ENCODE results near the gene MYOM1. TPM values are rescaled to one million over a fixed set of nuclear protein-coding genes. Genes with fewer than 3 reads are reported as not detected.
"Not testable (repeated sequence)": the region's sequence is repeated elsewhere in the genome, so short reads cannot be mapped to it uniquely, and the experiment has no call there.

MYOM1 gene
- total RNA-seq, 4 donors from 2014 or later, result 0.67 to 2.1 (median 1.5) TPM

DNA sequence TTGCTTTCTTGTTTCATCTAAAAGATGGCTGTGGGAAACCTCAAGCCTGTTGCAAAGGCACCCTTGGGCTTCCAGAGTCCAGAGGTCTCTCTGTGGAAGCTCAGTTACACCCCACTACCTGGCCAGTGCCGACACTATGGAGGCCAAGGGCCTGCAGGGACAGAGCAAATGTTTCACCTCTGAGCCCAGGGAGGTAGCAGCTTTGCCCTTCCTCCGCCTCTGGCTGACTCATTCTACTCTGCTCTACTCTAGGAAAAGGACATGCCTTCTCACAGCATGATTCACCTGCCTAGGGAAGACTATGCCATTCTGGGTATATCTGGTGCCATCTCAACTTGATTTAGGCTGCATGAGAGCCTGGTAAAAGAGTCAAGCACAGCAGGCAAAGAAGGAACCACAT lies 12.2 kb downstream of the MYOM1 start:
- DNase-seq (ENCODE audit: low spot score in 2 of 2), result no peak
- WGBS, 2 donors, result 54 to 64% methylated on average over 2 of the region's 2 CpGs
- no peak overlapping the region for H3K4me3 ChIP-seq (ENCODE audit: low read depth, poor library complexity, severe bottlenecking)
- TF ChIP-seq, protein P1, sequence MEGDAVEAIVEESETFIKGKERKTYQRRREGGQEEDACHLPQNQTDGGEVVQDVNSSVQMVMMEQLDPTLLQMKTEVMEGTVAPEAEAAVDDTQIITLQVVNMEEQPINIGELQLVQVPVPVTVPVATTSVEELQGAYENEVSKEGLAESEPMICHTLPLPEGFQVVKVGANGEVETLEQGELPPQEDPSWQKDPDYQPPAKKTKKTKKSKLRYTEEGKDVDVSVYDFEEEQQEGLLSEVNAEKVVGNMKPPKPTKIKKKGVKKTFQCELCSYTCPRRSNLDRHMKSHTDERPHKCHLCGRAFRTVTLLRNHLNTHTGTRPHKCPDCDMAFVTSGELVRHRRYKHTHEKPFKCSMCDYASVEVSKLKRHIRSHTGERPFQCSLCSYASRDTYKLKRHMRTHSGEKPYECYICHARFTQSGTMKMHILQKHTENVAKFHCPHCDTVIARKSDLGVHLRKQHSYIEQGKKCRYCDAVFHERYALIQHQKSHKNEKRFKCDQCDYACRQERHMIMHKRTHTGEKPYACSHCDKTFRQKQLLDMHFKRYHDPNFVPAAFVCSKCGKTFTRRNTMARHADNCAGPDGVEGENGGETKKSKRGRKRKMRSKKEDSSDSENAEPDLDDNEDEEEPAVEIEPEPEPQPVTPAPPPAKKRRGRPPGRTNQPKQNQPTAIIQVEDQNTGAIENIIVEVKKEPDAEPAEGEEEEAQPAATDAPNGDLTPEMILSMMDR (IDR thresholded peaks at IDR 0.05), result no peak
- TF ChIP-seq POLR2A (IDR thresholded peaks at IDR 0.05), result no peak
- intact Hi-C loops (cut with DNase I; ENCODE audit: low total_unique reads), result no loop called here

DNA sequence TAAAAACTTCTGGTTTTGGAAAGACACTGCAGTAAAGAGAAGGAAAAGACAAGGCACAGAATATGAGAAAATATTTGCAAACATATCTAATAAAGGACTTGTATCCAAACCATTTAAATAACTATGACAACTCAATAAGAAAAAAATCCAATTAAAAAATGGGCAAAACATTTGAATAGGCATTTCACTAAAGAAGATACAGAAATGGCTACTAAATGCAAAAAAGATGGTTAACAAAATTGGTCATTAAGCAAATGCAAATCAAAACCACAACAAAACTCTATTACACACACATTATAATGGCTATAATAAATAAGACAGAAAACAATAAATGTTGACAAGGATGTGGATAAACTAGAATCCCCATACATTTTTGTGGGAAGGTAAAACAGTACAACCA lies 14.5 kb downstream of the MYOM1 start:
- TF ChIP-seq, protein P1 (IDR thresholded peaks at IDR 0.05), result no peak
- TF ChIP-seq POLR2A (IDR thresholded peaks at IDR 0.05), result no peak
- no peak for DNase-seq (ENCODE audit: low spot score in 2 of 2)
- intact Hi-C loops (cut with DNase I; ENCODE audit: low total_unique reads), result no loop called here
- H3K4me3 ChIP-seq (ENCODE audit: low read depth, poor library complexity, severe bottlenecking), result no peak overlapping the region

DNA sequence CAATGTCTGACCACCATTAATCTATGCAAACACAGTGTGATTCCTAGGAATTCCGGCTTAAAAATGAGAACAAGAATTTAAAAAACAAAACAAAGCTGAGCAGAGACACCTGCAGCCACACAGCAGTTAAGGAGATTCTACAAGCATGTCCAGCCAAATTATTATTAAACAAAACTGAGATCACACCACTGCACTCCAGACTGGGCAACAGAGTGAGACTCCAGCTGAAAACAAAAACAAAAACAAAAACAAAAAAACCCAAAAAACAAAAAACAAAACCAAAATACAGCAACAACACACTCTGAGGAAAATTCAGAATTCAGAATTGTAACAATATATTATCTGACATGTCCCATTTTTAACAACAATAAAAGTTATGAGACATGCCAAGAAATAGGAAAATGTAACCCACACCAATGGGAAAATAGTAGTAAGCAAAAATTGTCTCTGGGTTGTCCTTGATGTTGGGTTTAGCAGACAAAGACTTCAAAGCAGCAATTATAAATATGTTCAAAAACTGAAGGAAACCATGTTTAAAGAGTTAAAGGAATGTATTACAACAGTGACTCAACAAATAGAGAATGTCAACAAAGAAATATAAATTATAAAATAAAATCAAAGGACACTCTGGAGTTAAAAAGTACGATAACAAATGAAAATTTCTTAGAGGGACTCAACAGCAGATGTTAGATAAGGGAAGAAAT lies 19.7 kb downstream of the MYOM1 start:
- 87 to 89% methylated on average over 2 of the region's 2 CpGs for WGBS, 2 donors
- no peak for DNase-seq (ENCODE audit: low spot score in 2 of 2)
- intact Hi-C loops (cut with DNase I; ENCODE audit: low total_unique reads), result no loop called here
- TF ChIP-seq, protein P1 (IDR thresholded peaks at IDR 0.05), result no peak
- no peak for TF ChIP-seq POLR2A (IDR thresholded peaks at IDR 0.05)
- no peak overlapping the region for H3K4me3 ChIP-seq (ENCODE audit: low read depth, poor library complexity, severe bottlenecking)

DNA sequence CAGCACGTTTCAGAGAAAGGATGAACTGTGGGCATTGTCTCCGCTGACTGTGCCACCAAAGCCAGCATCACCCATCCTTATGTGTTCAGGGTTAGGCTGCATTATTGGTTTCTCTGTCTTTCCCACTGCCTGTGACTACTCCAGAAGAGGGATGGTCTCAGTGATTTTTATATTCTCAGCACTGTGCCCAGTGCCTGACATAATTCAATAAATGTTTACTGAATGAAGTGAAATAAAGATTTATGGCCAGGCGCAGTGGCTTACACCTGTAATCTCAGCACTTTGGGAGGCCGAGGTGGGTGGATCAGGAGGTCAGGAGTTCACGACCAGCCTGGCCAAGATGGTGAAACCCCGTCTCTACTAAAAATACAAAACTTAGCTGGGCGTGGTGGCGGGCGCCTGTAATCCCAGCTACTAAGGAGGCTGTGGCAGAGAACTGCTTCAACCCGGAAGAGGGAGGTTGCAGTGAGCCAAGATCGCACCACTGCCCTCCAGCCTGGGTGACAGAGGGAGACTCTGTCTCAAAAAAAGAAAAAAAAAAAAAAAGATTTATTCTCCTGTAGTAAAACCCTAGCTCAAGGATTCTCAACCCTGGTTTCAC lies 21.4 kb downstream of the MYOM1 start:
- DNase-seq (ENCODE audit: low spot score in 2 of 2); intact Hi-C loops (cut with DNase I; ENCODE audit: low total_unique reads); H3K4me3 ChIP-seq (ENCODE audit: low read depth, poor library complexity, severe bottlenecking): not testable (repeated sequence)
- WGBS, 2 donors, result 88 to 93% methylated on average over 11 of the region's 11 CpGs

DNA sequence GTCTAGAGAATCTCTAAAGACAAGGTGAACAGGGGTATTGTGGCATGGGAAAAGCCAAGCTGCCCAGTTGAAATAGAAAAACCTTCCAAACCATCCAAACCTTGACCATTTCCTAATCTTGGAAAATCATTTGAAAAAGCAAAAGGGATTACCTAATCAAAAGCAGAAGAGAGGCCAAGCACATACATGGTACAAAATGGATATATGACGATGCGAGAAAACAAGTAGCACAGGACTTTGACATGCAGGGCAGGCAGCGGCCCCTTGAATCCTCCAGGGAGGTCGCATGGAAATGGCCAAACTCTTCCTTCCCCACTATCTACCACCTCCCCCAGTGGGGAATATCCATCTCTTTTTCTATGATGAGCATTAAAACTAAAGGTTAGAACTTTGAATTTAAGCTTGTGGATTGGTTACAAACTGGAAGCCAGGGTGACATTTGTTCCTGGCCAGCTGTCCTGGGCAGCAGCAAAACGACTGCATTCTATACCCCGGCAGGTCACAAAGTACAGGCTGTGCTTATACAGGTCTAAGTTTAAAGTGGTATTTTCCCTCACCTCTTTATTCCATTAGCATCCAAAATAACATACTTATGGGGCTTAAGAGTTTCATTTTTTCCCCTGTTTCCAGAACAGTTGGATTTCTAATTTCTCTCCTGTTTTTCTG lies 24.7 kb downstream of the MYOM1 start:
- no peak overlapping the region for H3K4me3 ChIP-seq (ENCODE audit: low read depth, poor library complexity, severe bottlenecking)
- 77 to 82% methylated on average over 6 of the region's 6 CpGs for WGBS, 2 donors
- intact Hi-C loops (cut with DNase I; ENCODE audit: low total_unique reads), result no loop called here
- no peak for TF ChIP-seq POLR2A (IDR thresholded peaks at IDR 0.05)
- TF ChIP-seq, protein P1 (IDR thresholded peaks at IDR 0.05), result no peak
- no peak for DNase-seq (ENCODE audit: low spot score in 2 of 2)

DNA sequence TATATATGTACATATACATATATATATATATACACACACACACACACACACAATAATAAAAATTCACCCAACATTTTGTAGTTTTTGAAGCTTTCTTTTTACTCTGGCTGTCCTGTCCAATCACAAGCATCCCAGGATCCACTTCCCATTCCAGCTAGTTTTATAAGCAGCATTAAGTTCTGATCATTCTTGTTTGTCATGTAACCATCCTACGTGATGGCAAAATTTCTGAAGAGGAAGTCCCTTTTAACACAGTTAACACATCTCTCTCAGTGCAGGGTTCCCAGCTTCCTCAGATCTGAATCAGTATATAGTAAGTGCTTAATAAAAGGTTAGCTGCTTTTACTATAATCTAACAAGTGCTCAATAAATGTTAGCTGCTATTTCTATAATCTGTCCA lies 26.4 kb downstream of the MYOM1 start:
- H3K4me3 ChIP-seq (ENCODE audit: low read depth, poor library complexity, severe bottlenecking), result no peak overlapping the region
- DNase-seq (ENCODE audit: low spot score in 2 of 2), result no peak
- 68 to 85% methylated on average over 1 of the region's 1 CpG for WGBS, 2 donors
- TF ChIP-seq, protein P1 (IDR thresholded peaks at IDR 0.05), result no peak
- no peak for TF ChIP-seq POLR2A (IDR thresholded peaks at IDR 0.05)
- intact Hi-C loops (cut with DNase I; ENCODE audit: low total_unique reads), result no loop called here
